SHP77 (cell line): ENCODE measurements around the gene KIAA0319L.
A peak's percentile ranks its signal among the peaks of the same experiment; 100 is the strongest.

Experiments
- DNase-seq, 2 experiments: peaks; one replicate each; lab custom pipeline; 2025; lab: John Stamatoyannopoulos, UW

The KIAA0319L gene

DNA sequence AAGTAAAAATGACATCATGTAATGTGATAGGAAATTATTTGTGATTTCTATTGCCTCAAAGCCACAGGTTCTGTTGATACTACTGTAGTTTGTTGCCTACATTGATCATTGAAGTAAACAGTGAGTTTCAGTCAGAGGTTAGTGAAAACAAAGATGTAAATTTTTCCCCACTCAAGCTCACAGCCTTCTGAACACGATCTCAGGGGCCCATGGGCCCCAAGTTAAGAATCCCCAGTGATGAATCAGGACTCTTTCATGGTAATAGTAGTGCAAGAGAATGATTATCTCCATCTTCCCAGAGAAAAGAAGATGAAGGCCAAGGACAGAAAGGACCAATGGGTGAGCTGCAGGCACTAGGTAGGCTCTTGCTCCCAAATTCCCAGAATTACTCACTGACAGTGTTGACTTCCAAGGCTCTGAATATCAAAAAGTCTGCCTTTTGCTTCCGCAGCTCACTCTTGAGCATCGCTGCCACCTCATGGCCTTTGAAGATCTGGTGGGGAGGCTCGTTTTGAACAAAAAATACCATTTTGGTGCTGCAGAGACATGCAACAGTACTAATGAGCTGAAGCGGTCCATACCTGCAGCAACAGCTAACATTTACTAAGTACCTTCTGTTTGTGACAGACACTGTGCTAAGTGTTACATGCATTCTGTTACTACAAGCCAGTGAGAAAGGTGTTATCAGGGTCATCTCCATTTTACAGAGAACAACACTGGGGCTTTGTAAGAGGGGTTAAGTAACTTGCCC is 113.3 kb downstream of the KIAA0319L start:
- DNase-seq: peak in 1 of 2 experiments; percentile 6

GRCh38 chr1:35442734-35443133 is 114.5 kb downstream of the KIAA0319L start:
- no peak for DNase-seq

GRCh38 chr1:35441926-35442579 is 115.2 kb downstream of the KIAA0319L start:
- DNase-seq: no peak

- DNase-seq: no peak
Measured at GRCh38 chr1:35439626-35440025, 117.6 kb downstream of the KIAA0319L start.

GRCh38 chr1:35437200-35437599 is 120.0 kb downstream of the KIAA0319L start:
- no peak for DNase-seq

DNA sequence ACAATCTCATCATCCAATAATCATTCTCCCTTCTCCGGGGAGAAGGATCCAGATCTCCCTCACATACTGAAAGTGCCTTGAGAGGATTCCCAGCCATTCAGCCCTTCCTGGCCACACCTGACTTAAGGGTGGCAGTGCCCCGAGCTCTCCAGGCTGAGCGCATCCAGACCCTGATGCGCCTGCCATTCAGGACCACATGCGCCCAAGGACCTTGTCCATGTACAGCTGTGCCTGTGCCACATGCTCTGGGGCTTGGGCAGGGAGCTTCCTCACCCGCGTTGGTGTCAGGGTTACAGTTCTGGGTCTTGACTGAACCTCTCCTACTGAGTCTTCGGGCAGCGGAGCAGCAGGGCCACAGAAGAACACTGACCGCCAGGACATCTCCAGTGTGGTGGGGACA is 121.1 kb downstream of the KIAA0319L start:
- DNase-seq: no peak

GRCh38 chr1:35434703-35435102 is 122.5 kb downstream of the KIAA0319L start:
- DNase-seq: no peak

DNA sequence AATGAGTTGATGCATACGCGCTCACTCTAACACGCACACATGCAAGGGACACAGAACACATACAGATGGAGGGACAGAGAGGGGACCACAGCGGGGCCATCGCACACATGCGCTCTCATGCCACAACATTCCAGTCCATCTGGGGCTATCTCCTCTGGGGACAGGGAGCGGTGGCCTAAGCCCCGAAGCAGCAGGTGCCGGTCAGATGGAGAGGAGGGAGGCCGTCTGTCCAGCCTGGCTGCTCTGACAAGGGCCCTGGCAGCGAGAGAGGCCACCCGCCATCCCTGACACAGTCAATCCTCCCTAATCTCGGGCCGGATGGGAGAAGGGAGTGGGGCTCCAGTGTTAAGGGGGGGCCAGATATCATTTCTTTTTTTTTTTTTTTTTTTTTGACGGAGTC is 123.5 kb downstream of the KIAA0319L start:
- DNase-seq: no peak

DNA sequence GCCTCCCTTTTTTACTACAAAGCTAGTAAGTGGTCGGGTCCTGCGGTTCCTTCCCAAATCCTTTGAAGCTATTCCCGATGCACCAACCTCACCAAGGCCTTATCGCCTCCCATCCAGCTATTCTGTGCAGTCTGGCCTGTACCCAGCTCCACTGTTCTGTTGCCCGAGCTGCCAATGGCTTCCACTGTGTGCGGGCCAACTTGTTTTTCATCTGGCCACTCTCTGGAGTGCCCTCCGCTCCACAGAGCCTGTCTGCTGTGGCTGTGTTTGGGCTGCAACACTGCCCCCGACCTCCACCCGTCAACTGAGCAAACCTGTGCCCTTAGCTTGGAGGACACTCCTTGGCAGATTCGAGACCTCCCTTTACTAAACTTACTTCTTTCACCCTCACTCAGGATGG is 125.0 kb downstream of the KIAA0319L start:
- DNase-seq: no peak

DNA sequence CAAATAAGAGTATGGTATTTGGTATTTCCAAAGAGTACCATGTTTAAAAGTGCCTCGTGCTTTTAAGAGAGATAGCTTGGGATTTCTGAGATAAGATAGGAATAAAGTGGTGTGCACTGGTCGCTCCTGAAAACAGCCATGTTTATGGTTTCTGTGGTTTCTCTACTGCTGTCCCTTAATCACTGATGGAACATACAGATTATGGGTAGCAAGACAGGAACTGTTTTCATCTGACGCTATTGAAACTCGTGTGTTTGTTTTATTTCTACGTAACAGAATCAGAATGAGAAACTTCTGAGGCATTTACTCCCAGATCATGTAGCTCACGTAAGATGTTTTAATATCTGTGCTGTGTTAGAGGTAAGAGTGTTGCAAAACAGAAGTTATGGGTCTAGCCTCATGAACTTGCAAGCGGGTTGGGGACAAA is 126.0 kb downstream of the KIAA0319L start:
- DNase-seq: no peak

DNA sequence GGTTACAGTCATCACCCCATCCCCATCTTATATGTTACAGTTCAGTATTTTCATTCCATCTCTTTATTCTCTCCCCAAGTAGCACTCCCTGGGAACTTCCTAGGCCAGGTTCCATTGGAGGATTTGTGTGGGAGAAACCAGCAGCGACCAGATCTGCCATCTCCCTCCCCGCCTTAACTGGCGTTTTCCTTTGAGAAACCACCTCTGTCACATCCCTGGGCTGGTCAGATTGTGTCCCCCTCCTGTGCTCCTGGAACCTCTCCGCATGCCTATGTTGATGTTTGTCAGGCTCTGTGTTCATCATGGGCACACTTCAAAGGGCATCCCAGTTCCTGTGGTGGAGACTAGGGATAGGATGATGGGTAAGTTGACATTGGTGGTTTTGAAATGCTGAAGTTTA is 126.4 kb downstream of the KIAA0319L start:
- no peak for DNase-seq

DNA sequence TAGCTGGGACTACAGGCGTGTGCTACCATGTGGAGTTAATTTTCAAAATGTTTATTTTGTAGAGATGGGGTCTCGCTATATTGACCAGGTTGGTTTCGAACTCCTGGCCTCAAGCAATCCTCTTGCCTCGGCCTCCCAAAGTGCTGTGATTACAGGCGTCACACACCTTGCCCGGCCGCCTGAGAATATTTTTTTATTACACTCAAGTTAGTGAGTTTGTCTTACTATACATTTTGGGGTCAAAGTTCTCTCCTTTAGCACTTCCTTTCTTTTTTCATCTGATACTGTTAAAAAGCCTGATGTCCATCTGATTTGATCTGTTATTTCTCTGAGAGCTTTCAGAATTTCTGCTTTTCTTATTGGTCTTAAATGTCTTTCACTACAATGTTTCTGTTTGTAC is 128.8 kb downstream of the KIAA0319L start:
- no peak for DNase-seq

- no peak for DNase-seq
Measured at GRCh38 chr1:35426097-35426586, 131.1 kb downstream of the KIAA0319L start.

DNA sequence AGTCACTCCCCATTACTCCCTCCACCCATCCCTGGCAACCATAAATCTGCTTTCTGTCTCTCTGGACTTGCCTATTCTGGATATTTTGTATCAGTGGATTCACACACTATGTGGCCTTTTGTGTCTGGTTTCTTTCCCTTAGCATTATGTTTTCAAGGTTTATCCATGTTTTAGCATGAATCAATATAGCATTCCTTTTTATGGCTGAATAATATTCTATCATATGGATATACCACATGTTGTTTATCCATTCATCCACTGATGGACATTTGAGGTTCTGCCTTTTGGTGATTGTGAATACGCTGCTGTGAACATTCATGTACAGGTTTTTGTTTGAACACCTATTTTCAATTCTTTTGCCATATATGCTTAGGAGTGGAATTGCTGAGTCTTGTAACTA is 148.3 kb downstream of the KIAA0319L start:
- DNase-seq: no peak

GRCh38 chr1:35407743-35408142 is 149.5 kb downstream of the KIAA0319L start:
- no peak for DNase-seq

GRCh38 chr1:35406103-35406502 is 151.1 kb downstream of the KIAA0319L start:
- no peak for DNase-seq

GRCh38 chr1:35401049-35401448 is 156.2 kb downstream of the KIAA0319L start:
- no peak for DNase-seq

DNA sequence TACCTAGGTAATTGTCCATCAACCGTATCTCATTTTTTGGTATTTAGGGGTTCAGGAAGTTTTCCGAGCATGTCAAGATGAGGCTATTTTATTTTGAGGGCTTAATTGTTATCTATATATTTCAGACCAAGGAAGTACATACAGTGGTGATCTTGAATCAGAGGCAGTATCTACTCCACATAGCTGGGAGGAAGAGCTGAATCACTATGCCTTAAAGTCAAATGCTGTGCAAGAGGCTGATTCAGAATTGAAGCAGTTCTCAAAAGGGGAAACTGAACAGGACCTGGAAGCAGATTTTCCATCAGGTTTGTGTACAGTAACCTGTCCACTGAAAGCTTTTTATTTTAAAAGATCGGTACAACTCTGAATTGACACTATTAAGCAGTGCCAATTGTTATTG is 158.5 kb downstream of the KIAA0319L start:
- no peak for DNase-seq

GRCh38 chr1:35394386-35394785 is 162.8 kb downstream of the KIAA0319L start:
- DNase-seq: no peak

DNA sequence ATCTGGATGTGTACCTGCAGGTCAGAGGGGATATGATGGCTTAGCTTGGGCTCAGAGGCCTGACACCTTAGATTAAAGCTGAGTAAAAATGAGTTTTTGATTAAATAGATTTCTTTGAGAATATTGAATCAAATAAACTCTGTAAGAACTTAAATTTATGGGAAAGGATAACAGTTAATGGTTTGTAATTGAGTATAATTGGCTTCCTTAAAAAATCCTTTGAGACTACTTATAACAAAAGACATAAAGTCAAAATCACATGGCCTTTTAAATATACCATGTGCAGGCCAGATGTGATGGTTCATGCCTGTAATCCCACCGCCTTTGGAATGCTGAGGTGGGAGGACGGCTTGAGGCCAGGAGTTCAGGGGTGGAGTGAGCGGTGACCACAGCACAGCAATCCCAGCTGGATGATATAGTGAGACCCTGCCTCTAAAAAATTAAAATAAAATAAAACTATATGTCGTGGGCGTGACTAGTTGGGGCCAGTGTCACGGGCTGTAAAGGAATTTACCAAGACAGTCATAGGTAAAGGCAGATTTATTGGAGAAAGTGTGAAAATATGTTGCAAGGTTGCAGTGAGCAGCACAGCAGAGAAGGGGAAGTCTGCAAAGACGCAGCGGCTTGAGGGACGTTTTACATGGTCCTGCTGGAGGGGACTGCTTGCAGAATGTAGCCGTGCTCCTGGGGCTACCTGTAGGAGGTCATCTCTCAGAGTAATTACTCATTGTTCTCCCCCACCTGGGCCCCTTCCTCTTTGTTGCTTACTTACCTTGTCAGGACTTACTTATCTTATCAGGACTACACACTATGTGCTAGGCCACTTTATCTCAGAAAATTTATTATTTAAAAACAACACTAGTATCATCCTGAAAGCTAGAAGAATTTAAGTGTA is 166.4 kb downstream of the KIAA0319L start:
- no peak for DNase-seq

DNA sequence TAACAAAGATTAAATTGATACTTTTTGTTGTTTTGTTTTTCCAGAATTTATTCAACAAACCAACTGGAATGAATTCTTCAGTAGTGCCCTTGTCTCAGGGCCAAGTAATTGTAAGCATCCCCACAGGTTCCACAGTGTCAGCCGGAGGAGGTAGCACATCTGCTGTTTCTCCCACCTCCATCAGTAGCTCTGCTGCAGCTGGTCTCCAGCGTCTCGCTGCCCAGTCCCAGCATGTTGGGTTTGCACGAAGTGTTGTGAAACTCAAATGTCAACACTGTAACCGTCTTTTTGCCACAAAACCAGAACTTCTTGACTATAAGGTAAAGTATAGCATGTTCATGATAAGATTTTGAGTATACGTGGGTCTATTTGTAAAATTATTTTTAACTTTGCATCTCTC is 170.2 kb downstream of the KIAA0319L start:
- no peak for DNase-seq

DNA sequence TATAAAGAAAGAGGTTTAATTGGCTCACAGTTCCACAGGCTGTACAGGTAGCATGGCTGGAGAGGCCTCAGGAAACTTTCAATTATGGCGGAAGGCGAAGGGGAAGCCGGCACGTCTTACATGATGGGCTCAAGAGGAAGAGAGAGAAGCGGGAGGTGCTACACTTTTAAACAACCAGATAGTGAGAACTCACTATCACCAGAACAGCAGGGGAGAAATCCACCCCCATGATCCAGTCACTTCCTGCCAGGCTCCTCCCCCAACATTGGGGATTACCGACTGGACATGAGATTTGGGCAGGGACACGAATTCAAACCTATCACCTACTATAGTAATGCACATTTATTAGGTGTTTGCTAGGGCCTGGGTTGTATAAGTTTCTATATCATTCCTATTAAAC is 170.9 kb downstream of the KIAA0319L start:
- no peak for DNase-seq
